NCI-H187 (cell line): Measurements from ENCODE around the gene KRTAP3-1.
"Not testable (repeated sequence)": the region's sequence is repeated elsewhere in the genome, so short reads cannot be mapped to it uniquely, and the experiment has no call there.

Experiments
- DNase-seq, 2 experiments: peaks; one replicate each; lab custom pipeline; 2025; lab: John Stamatoyannopoulos, UW

The KRTAP3-1 gene

DNA sequence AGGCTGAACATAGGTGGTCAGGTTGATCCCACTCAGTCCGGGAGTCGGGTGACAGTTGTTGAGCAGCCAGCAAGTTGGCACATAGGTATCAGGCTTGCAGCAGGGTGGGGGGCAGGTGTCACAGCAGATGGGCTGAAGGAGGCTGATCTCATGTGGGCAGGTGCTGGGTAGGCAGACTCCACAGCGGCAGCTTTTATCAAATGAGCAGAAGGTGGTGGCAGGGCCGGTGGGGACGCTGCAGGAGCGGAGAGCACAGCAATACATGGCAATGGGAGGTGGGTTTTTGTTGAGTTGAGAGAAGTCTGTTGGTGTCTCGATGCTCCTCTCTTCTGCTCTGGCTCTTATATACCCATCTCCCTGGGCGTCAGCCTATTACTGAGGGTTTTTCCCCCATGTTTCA lies at the start of gene KRTAP3-1:
Gene KRTAP3-1, minus strand, starts transcription at position 318 of the 400 bp plus-strand sequence. Its CDS starts 54 bp downstream, at position 264.
- DNase-seq, result no peak

DNA sequence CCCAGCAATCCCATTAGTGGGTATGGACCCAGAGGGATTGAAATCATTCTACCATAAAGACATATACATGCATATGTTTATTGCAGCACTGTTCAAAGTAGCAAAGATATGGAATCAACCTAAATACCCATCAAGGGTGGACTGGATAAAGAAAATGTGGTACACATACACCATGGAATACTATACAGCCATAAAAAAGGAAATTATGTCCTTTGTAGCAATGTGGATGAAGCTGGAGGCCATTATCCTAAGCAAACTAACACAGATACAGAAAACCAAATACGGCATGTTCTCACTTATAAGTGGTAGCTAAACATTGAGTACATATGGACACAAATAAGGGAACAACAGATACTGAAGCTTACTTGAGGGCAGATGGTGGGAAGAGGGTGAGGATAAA lies 48.6 kb upstream of the KRTAP3-1 start:
- no peak for DNase-seq

DNA sequence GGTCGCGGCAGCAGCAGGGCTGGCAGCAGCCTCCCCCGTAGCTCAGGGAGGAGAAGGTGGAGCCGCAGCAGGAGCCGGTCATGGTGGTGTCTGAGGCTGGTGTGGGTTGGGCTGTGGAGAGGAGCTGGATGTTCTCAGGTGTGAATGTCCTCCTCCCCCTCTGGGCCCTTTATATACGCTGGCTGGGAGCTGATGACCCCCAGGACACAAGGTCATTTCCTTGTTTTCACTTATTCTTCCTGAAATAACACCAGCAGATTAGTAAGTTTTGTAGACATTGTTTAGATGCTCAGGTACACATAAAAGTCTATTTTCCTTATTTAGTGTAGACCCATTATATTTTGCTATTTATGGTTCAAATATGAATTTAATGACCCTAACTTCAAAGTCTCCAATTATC lies 46.2 kb upstream of the KRTAP3-1 start, which contains the start of gene KRTAP2-2:
Gene KRTAP2-2, minus strand, starts transcription at position 101 of the 400 bp plus-strand sequence. Its CDS starts 19 bp downstream, at position 82.
- DNase-seq, result not testable (repeated sequence)

DNA sequence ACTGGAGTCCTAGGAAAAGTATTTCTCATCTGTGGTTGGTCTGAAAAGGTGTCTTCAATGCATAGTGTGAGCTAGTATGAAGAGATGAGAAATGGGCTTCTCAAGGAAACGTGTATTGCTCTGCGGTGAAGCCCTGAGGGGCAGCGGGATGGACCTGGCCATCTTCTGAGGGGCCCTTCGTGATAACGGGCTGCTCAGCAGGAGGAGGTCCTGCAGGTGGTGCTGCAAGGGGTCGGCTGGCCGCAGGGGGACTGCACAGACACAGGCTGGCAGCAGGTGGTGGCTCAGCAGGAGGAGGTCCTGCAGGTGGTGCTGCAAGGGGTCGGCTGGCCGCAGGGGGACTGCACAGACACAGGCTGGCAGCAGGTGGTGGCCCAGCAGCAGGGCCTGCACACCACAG lies 45.6 kb upstream of the KRTAP3-1 start:
- not testable (repeated sequence) for DNase-seq

DNA sequence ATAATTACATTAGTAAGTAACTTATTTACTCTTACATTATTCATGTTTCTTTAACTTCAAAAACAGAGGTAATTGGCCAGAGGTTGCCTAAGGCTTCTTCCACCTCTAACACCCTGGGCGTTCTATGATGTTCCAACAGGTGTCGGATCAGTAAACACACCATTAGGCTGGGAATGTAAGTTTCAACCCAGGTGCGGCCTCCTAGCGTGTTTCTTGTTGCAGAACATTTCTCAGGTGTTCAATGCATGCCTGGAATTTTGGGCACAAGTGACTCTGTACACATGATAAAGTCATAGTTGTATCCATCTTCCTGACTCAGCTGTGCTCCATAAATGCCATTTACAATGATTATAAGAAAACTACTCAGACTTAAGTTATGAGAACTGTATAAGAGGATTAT lies 45.1 kb upstream of the KRTAP3-1 start:
- no peak for DNase-seq

DNA sequence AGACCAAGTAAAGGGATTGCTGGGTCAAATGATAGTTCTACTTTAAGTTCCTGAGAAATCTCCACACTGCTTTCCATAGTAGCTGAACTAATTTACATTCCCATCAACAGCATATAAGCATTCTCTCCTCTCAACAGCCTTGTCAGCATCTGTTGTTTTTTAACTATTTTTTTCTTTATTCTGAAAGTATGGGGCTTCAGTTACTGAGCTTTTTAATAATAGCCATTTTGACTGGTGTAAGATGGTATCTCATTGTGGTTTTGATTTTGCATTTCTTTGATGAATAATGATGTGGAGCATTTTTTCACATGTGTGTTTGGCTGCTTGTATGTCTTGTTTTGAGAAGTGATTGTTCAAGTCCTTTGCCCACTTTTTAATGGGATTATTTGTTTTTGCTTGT lies 43.6 kb upstream of the KRTAP3-1 start:
- no peak for DNase-seq

DNA sequence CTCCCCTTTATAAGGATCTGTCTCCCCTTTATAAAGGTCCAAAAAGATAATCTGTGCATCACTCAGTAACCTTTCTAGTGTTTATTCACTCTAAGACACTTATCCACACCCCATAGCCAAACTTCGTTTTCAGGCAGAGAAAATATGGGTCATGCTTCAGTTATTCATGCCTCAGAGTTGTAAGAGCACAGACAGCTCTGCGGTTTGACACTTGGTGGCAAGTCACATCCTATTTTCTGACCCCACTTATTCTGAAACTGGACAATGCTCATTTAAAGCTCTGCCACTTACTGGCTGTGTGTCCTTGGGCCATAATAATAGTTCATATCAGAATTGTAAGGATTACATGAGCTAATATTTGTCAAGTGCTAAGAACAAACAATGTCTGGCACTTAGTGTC lies 40.2 kb upstream of the KRTAP3-1 start:
- no peak for DNase-seq

DNA sequence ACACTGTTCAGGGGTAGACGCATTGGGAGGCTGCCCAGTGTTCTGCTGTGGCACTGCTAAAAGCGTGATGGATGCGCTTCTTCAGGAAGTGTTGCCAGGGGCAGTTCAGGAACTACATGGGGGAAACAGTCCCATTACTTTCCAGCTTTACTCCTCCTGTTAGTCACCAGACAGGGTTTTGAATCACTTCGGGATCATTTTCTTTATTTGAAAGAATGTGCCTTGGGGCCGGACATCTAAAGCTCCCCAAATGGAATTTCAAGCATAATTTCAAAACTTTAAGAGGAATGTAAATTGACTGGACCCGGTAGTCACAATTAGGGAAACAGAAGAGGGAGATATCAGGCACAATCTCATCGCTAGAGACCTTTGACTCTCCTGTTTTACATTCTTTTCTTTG lies 39.5 kb upstream of the KRTAP3-1 start:
- DNase-seq, result no peak

DNA sequence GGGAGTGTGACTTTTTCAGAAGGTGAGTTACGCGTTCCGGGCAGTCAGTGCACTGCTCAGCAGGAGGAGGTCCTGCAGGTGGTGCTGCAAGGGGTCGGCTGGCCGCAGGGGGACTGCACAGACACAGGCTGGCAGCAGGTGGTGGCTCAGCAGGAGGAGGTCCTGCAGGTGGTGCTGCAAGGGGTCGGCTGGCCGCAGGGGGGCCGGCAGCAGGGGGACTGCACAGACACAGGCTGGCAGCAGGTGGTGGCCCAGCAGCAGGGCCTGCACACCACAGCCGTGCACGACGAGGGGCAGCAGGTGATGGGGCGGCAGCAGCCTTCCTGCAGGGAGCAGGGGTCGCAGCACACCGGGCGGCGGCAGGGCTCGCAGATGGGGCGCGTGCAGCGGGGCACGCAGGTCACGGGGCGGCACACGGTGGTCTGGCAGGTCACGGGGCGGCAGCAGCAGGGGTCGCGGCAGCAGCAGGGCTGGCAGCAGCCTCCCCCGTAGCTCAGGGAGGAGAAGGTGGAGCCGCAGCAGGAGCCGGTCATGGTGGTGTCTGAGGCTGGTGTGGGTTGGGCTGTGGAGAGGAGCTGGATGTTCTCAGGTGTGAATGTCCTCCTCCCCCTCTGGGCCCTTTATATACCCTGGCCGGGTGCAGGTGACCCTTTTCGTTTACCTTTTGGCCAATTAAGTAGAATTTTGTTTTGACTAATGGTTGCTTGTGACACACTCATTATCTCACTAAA lies 38.0 kb upstream of the KRTAP3-1 start, which contains the start of gene KRTAP2-1:
Gene KRTAP2-1, minus strand, starts transcription at position 582 of the 731 bp plus-strand sequence. Its CDS starts 49 bp downstream, at position 533.
- DNase-seq, result not testable (repeated sequence)

DNA sequence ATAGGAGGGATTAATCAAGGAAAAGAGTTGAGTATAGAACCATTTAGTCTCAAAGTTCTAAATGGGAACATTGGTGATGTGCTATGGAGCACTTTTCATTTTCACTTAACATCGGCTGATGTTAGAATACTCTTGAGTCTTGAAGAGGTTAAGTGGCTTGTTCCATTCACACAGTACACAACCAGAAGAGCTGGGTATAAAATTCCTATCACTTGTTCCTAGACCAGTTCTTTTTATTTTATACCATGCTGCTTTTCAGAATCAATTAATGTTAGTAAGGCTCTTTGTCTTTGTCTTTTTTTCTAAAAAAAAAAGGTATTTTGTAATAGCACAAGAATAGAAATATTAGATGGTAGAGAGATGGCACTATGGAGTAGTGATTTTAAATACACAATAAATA lies 34.0 kb upstream of the KRTAP3-1 start:
- DNase-seq, result no peak

DNA sequence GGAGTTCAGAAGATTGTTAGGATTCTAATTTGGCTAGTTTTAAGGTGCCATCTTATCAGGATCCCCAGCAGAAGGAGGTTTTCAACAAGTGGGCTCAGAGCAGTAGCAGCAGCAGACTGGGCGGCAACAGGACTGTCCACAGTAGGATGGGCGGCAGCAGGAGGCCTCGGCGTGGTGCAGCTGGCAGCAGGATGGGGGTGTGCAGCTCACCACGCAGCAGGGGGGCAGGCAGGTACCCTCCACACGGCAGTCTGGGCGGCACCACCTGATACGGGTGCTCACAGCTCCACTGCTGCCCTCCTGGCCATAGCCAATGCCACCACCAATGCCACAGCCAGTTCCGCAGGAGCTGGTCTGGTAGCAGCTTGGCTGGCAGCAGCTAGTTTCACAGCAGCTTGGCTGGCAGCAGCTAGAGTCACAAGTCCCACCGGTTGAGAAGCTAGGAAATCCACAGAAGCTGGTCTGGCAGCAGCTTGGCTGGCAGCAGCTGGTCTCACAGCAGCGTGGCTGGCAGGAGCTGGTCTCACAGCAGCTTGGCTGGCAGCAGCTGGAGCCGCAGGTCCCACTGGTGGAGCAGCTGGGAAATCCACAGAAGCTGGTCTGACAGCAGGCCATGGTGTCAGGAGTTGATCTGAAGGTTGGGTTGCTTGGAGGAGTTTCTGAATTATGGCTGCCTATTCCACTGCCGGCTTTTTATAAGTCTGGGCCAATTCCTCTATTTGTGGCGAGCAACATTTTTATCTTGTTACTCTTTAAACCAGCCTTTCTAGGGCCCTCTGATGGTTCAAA lies 32.0 kb upstream of the KRTAP3-1 start, which contains the start of gene KRTAP1-1:
Gene KRTAP1-1, minus strand, starts transcription at position 668 of the 789 bp plus-strand sequence. Its CDS starts 53 bp downstream, at position 615.
- DNase-seq, result not testable (repeated sequence)

DNA sequence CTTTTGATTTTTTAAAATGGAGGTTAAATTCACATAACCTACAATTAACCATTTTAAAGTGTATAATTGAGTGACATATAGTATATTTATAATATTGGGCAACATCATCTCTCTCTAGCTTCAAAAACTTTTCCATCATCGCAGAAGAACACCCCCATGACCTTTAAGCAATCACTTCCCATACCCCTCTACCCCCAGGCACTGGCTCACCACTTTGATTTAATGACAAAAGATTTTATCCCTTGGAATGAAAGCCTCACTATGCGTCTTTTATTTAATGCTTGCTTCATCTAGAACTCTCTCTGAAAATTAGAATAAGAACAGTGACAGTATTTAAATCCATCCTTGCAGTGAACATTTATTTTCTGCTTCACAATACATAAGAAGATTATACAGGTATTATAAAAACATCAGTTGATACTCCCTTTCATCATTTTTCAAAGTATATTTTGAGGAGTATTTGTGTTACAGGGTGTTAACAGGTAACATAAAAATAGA lies 29.0 kb upstream of the KRTAP3-1 start:
- no peak for DNase-seq

DNA sequence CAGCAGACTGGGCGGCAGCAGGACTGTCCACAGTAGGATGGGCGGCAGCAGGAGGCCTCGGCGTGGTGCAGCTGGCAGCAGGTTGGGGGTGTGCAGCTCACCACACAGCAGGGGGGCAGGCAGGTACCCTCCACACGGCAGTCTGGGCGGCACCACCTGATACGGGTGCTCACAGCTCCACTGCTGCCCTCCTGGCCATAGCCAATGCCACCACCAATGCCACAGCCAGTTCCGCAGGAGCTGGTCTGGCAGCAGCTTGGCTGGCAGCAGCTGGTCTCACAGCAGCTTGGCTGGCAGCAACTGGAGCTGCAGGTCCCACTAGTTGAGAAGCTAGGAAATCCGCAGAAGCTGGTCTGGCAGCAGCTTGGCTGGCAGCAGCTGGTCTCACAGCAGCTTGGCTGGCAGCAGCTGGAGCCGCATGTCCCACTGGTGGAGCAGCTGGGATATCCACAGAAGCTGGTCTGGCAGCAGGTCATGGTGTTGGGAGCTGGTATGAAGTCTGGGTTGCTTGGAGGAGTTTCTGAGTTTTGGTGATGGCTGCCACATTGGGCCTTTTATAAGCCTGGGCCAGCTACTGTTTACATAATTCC lies 25.5 kb upstream of the KRTAP3-1 start, which contains the start of gene KRTAP1-3:
Gene KRTAP1-3, minus strand, starts transcription at position 529 of the 590 bp plus-strand sequence. Its CDS starts 53 bp downstream, at position 476.
- DNase-seq, result not testable (repeated sequence)

DNA sequence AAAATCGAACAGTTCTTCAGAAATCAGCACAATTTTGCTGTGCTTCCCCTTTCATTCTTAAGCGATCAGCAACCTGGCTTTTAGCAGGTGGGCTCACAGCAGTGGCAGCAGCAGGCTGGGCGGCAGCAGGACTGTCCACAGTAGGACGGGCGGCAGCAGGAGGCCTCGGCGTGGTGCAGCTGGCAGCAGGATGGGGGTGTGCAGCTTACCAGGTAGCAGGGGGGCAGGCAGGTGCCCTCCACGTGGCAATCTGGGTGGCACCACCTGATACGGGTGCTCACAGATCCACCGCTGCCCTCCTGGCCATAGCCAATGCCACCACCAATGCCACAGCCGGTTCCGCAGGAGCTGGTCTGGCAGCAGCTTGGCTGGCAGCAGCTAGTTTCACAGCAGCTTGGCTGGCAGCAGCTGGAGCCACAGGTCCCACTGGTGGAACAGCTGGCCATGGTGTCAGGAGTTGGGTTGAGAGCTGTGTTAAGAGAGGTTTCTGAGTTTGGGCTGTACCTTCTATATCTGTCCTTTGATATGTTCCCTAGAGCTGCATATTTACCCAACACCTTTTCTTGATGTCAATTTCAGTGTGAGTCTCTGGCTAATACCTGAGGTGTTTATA lies 20.8 kb upstream of the KRTAP3-1 start, which contains the start of gene KRTAP1-4:
Gene KRTAP1-4, minus strand, starts transcription at position 563 of the 613 bp plus-strand sequence. Its CDS starts 117 bp downstream, at position 446.
- no peak for DNase-seq

DNA sequence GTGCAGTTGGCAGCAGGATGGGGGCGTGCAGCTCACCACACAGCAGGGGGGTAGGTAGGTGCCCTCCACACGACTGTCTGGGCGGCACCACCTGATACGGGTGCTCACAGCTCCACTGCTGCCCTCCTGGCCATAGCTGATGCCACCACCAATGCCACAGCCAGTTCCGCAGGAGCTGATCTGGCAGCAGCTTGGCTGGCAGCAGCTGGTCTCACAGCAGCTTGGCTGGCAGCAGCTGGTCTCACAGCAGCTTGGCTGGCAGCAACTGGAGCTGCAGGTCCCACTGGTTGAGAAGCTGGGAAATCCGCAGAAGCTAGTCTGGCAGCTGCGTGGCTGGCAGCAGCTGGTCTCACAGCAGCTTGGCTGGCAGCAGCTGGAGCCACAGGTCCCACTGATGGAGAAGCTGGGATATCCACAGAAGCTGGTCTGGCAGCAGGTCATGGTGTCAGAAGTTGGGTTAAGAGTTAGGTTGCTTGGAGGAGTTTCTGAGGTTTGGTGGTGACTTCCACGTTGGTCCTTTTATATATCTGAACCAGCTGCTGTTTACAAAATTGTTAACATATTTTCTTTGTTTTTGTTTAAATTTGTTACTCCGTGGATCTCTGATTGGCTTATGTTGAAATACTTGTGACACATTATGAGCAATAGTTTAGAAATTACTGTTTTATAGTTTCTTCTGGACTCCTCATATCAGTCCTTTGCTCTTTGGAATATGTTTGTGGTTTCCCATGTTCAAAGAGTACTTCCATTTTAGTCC lies 18.0 kb upstream of the KRTAP3-1 start, which contains the start of gene KRTAP1-5:
Gene KRTAP1-5, minus strand, starts transcription at position 494 of the 757 bp plus-strand sequence. Its CDS starts 53 bp downstream, at position 441.
- DNase-seq, result no peak

DNA sequence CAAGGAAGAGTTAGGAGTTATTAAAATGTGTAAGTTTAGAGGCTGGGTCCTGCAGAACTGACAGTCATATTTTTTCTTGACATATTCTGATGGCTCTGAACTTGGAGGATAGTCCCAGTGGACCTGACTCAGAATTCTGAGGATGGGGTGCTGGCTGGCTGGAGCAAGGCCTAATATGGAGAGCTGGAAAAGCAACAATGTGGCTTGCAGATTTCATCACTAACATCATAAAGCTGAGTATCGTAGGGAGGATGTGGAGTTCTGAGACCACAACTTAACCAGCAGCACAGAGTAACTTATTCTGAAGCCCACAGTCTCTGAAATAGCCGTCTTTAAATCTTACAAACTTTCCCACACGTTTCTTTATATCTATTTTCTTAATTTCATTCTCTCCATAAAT lies 15.8 kb upstream of the KRTAP3-1 start:
- no peak for DNase-seq

DNA sequence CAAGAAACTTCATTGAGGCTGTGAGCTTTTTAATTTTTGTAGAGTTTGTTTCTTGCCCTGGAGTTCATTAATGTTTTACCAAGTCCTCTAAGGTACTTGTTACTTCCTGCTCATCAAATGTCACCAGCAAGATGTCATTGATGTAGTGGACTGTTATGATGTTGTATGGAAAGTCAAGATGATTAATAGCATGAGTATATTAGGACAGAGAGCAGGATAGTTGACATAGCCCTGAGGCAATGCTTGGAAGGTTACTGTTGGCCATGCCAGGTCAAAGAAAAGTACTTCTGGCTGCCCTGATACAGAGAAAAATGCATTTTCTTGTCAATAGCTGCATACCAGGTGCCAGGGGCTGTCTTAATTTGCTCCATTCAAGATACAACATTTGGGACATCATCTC lies 11.4 kb upstream of the KRTAP3-1 start:
- no peak for DNase-seq

DNA sequence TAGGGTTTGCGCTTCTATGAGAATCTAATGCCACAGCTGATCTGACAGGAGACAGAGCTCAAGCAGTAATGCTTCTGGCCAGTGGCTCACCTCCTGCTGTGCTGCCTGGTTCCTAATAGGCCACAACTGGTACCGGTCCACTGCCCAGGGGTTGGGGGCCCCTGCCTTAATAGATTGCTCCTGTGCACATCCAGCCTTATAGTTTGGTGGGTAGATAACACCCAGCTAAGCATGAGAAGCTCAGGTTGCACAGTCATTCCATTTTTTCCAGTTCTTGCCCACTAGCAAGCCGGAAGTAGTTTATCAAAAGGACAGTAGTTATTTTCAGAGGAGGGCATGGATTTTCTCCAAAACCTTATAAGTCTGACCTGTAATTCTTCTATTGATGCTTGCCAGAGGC lies 10.5 kb upstream of the KRTAP3-1 start:
- no peak for DNase-seq

DNA sequence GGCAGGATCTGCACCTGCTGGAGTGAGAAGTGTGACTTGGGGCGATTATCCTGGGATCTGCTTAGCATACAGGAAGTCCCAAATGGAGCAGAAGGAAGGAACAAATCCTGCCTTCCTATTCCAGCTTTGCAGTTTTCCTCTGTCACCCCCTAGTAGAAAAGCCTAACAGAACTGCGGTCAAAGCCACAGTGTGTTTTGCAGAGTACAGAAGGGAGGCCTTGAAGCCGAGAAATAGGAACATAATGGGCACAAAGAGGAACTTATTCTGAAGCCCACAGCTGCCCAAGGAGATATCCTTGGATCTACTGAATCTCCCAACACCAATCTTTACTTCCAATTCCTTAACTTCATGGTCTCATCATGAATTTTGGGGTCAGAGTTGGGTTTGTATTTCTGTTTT lies 9.6 kb upstream of the KRTAP3-1 start:
- DNase-seq, result no peak

DNA sequence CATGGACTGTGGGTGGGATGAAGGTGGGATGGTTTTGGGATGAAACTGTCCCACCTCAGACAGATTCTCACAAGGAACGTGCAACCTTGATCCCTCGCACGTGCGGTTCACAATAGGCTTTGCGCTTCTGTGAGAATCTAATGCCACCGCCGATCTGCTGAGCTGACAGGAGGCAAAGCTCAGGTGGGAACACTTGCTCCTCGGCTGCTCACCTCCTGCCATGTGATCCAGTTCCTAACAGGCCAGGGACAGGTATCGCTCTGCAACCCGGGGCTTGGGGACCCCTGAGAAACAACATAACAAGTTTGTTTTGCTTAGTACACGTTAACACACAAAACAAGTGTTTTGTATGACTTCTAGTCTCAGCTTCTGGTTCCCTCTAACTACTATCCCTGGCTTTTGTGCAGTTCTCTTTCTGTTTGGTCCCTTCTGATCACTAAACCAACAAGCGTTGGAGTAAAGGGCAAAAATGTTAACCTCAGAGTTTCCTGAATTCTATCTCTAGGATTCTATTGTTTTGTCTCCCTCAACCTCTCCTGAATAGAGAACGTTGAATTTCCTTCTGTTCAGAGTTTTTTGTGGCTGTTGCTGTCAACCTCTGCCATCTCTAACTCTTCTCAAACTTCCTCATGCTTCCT lies 7.8 kb upstream of the KRTAP3-1 start:
- DNase-seq, result no peak
